NK-92 (cell line): ENCODE measurements around the gene CEP70.
"Not testable (repeated sequence)": the region's sequence is repeated elsewhere in the genome, so short reads cannot be mapped to it uniquely, and the experiment has no call there.

Source experiments
- DNase-seq: peaks from one replicate; lab custom pipeline; 2025; ENCODE audit not compliant: unreplicated experiment; lab: John Stamatoyannopoulos, UW

Gene CEP70

GRCh38 chr3:138455801-138456716 is 138.0 kb downstream of the CEP70 start:
- DNase-seq: no peak

GRCh38 chr3:138453940-138454339 is 140.1 kb downstream of the CEP70 start:
- DNase-seq: not testable (repeated sequence)

- DNase-seq: no peak
Measured at GRCh38 chr3:138452436-138452835, 141.6 kb downstream of the CEP70 start.

- DNase-seq: no peak
Measured at GRCh38 chr3:138451595-138452162, 142.4 kb downstream of the CEP70 start.

- DNase-seq: no peak
Measured at GRCh38 chr3:138450704-138451424, 143.2 kb downstream of the CEP70 start.

- no peak for DNase-seq
Measured at GRCh38 chr3:138450181-138450580, 143.9 kb downstream of the CEP70 start.

- DNase-seq: no peak
Measured at GRCh38 chr3:138449490-138449889, 144.6 kb downstream of the CEP70 start.

- no peak for DNase-seq
Measured at GRCh38 chr3:138448631-138449030, 145.4 kb downstream of the CEP70 start.

- no peak for DNase-seq
Measured at GRCh38 chr3:138445654-138446053, 148.4 kb downstream of the CEP70 start.

GRCh38 chr3:138445236-138445635 is 148.8 kb downstream of the CEP70 start:
- no peak for DNase-seq
